BLaER1 (cell line): ENCODE results near the gene PTGFRN.

ENCODE experiments used
- H3K27ac ChIP-seq: shearing (Covaris generic); formaldehyde crosslinking; 2 replicates; pipeline ENCODE4 v1.8.1; 2022
- H3K27me3 ChIP-seq: shearing (Covaris generic); formaldehyde crosslinking; 2 replicates; pipeline ENCODE4 v1.8.1; 2022
- H3K36me3 ChIP-seq: shearing (Covaris generic); formaldehyde crosslinking; 2 replicates; pipeline ENCODE4 v1.8.1; 2022
- H3K4me1 ChIP-seq: shearing (Covaris generic); formaldehyde crosslinking; 2 replicates; pipeline ENCODE4 v1.8.1; 2022
- H3K4me2 ChIP-seq: shearing (Covaris generic); formaldehyde crosslinking; 2 replicates; pipeline ENCODE4 v1.8.1; 2022
- H3K4me3 ChIP-seq: shearing (Covaris generic); formaldehyde crosslinking; 2 replicates; pipeline ENCODE4 v1.8.1; 2022
- H3K9ac ChIP-seq: shearing (Covaris generic); formaldehyde crosslinking; 2 replicates; pipeline ENCODE4 v1.8.1; 2022
- H3K9me3 ChIP-seq: shearing (Covaris generic); formaldehyde crosslinking; 2 replicates; pipeline ENCODE4 v1.8.1; 2022
- H4K20me1 ChIP-seq: shearing (Covaris generic); formaldehyde crosslinking; 2 replicates; pipeline ENCODE4 v1.8.1; 2022
- Cebpa-rat ChIP-seq: shearing (Covaris generic); IDR thresholded peaks from 2 replicates; pipeline ENCODE4 v1.8.1; 2022

The PTGFRN gene

GRCh38 chr1:116914667-116915066 is 5.0 kb downstream of the PTGFRN start:
- H3K9ac ChIP-seq: no peak overlapping the region
- H3K4me2 ChIP-seq: no peak overlapping the region
- TF ChIP-seq Cebpa-rat: no peak
- H3K27ac ChIP-seq: no peak overlapping the region
- H4K20me1 ChIP-seq: peaks cover 17% of the 10 kb centered on the region
- no peak overlapping the region for H3K4me3 ChIP-seq
- no peaks in the 10 kb centered on the region for H3K9me3 ChIP-seq
- peaks cover 39% of the 10 kb centered on the region for H3K27me3 ChIP-seq
- H3K36me3 ChIP-seq: no peaks in the 10 kb centered on the region
- peaks cover 13% of the 10 kb centered on the region for H3K4me1 ChIP-seq

- peaks cover 12% of the 10 kb centered on the region for H4K20me1 ChIP-seq
- no peak overlapping the region for H3K4me2 ChIP-seq
- peaks cover 33% of the 10 kb centered on the region for H3K27me3 ChIP-seq
- H3K4me1 ChIP-seq: peaks cover 8% of the 10 kb centered on the region
- no peaks in the 10 kb centered on the region for H3K9me3 ChIP-seq
- H3K27ac ChIP-seq: no peak overlapping the region
- H3K36me3 ChIP-seq: no peaks in the 10 kb centered on the region
- TF ChIP-seq Cebpa-rat: no peak
- no peak overlapping the region for H3K9ac ChIP-seq
- no peak overlapping the region for H3K4me3 ChIP-seq
Observed at GRCh38 chr1:116915086-116915661, 5.5 kb downstream of the PTGFRN start.

GRCh38 chr1:116916002-116916401 is 6.3 kb downstream of the PTGFRN start:
- Histone ChIP-seq H3K9ac (no peak overlapping the region), H4K20me1 (peaks cover 4% of the 10 kb centered on the region; the same call in 1 of the 2 replicates), H3K36me3 (no peaks in the 10 kb centered on the region), H3K27ac (no peak overlapping the region), H3K4me2 (no peak overlapping the region), H3K27me3 (peaks cover 25% of the 10 kb centered on the region), H3K9me3 (no peaks in the 10 kb centered on the region), H3K4me3 (no peak overlapping the region), H3K4me1 (no peaks in the 10 kb centered on the region)
- TF ChIP-seq Cebpa-rat: no peak

- Histone ChIP-seq H3K9ac (no peak overlapping the region), H3K9me3 (no peaks in the 10 kb centered on the region), H3K4me3 (no peak overlapping the region), H3K27me3 (peaks cover 17% of the 10 kb centered on the region), H3K27ac (no peak overlapping the region), H3K4me2 (no peak overlapping the region), H4K20me1 (no peaks in the 10 kb centered on the region), H3K4me1 (no peaks in the 10 kb centered on the region), H3K36me3 (no peaks in the 10 kb centered on the region)
- TF ChIP-seq Cebpa-rat: no peak
Observed at GRCh38 chr1:116916533-116917445, 7.1 kb downstream of the PTGFRN start.

- Histone ChIP-seq H3K9me3 (no peaks in the 10 kb centered on the region), H3K27me3 (no peaks in the 10 kb centered on the region), H3K4me1 (no peaks in the 10 kb centered on the region), H3K4me2 (no peak overlapping the region), H4K20me1 (no peaks in the 10 kb centered on the region), H3K9ac (no peak overlapping the region), H3K36me3 (no peaks in the 10 kb centered on the region), H3K27ac (no peak overlapping the region), H3K4me3 (no peak overlapping the region)
- TF ChIP-seq Cebpa-rat: no peak
Observed at GRCh38 chr1:116918714-116919357, 9.1 kb downstream of the PTGFRN start.

- TF ChIP-seq Cebpa-rat: no peak
- Histone ChIP-seq H3K9me3 (no peaks in the 10 kb centered on the region), H3K27ac (no peak overlapping the region), H3K27me3 (no peaks in the 10 kb centered on the region), H3K4me1 (no peaks in the 10 kb centered on the region), H3K4me2 (no peak overlapping the region), H4K20me1 (no peaks in the 10 kb centered on the region), H3K4me3 (no peak overlapping the region), H3K36me3 (no peaks in the 10 kb centered on the region), H3K9ac (no peak overlapping the region)
Observed at GRCh38 chr1:116919802-116920201, 10.1 kb downstream of the PTGFRN start.

- Histone ChIP-seq H3K4me1 (no peaks in the 10 kb centered on the region), H3K27me3 (no peaks in the 10 kb centered on the region), H4K20me1 (no peaks in the 10 kb centered on the region), H3K9me3 (no peaks in the 10 kb centered on the region), H3K4me2 (no peak overlapping the region), H3K36me3 (no peaks in the 10 kb centered on the region), H3K4me3 (no peak overlapping the region), H3K9ac (no peak overlapping the region), H3K27ac (no peak overlapping the region)
- TF ChIP-seq Cebpa-rat: no peak
Observed at GRCh38 chr1:116920211-116920610, 10.5 kb downstream of the PTGFRN start.

- no peaks in the 10 kb centered on the region for H3K27me3 ChIP-seq
- H3K4me1 ChIP-seq: no peaks in the 10 kb centered on the region
- H3K4me3 ChIP-seq: no peak overlapping the region
- TF ChIP-seq Cebpa-rat: no peak
- no peak overlapping the region for H3K9ac ChIP-seq
- no peaks in the 10 kb centered on the region for H3K36me3 ChIP-seq
- H3K4me2 ChIP-seq: no peak overlapping the region
- no peaks in the 10 kb centered on the region for H4K20me1 ChIP-seq
- H3K9me3 ChIP-seq: no peaks in the 10 kb centered on the region
- H3K27ac ChIP-seq: no peak overlapping the region
Observed at GRCh38 chr1:116921301-116921885, 11.7 kb downstream of the PTGFRN start.

- H3K4me1 ChIP-seq: no peaks in the 10 kb centered on the region
- no peaks in the 10 kb centered on the region for H3K27me3 ChIP-seq
- H3K27ac ChIP-seq: no peak overlapping the region
- H3K9ac ChIP-seq: no peak overlapping the region
- H3K9me3 ChIP-seq: no peaks in the 10 kb centered on the region
- H3K4me2 ChIP-seq: no peak overlapping the region
- H3K36me3 ChIP-seq: no peaks in the 10 kb centered on the region
- no peak for TF ChIP-seq Cebpa-rat
- H3K4me3 ChIP-seq: no peak overlapping the region
- H4K20me1 ChIP-seq: no peaks in the 10 kb centered on the region
Observed at GRCh38 chr1:116921937-116922336, 12.2 kb downstream of the PTGFRN start.

- Histone ChIP-seq H4K20me1 (no peaks in the 10 kb centered on the region), H3K9me3 (no peaks in the 10 kb centered on the region), H3K27me3 (no peaks in the 10 kb centered on the region), H3K36me3 (no peaks in the 10 kb centered on the region), H3K9ac (no peak overlapping the region), H3K4me2 (no peak overlapping the region), H3K4me1 (no peaks in the 10 kb centered on the region), H3K27ac (no peak overlapping the region), H3K4me3 (no peak overlapping the region)
- no peak for TF ChIP-seq Cebpa-rat
Observed at GRCh38 chr1:116923421-116923820, 13.7 kb downstream of the PTGFRN start.
